NB4 (cell line): Measurements from ENCODE around the gene TSPAN15.
"Not testable (repeated sequence)": the region's sequence is repeated elsewhere in the genome, so short reads cannot be mapped to it uniquely, and the experiment has no call there.

Source experiments
- DNase-seq: peaks from one replicate; pipeline ENCODE4 v3.0.0; 2010; ENCODE audit warnings: low read depth
- H3K4me3 ChIP-seq: one replicate; pipeline ENCODE4 v1.5.1; 2011; ENCODE audit warnings: mild to moderate bottlenecking, low read depth, low read length, moderate library complexity
- CTCF ChIP-seq: IDR thresholded peaks from one replicate; pipeline ENCODE4 v1.5.1; 2012; ENCODE audit warnings: low read depth, low read length
- MYC ChIP-seq: IDR thresholded peaks from 2 replicates; pipeline ENCODE4 v1.6.1; 2011; ENCODE audit warnings: low read depth, low read length
- POLR2A ChIP-seq: IDR thresholded peaks from 2 replicates; pipeline ENCODE4 v1.6.1; 2011; ENCODE audit warnings: mild to moderate bottlenecking; ENCODE audit not compliant: insufficient read length; ENCODE audit errors: extremely low read depth
- TF ChIP-seq, protein P1 (sequence below): IDR thresholded peaks from 2 replicates; pipeline ENCODE4 v1.6.1; 2011; ENCODE audit warnings: low read depth, low read length

The TSPAN15 gene

DNA sequence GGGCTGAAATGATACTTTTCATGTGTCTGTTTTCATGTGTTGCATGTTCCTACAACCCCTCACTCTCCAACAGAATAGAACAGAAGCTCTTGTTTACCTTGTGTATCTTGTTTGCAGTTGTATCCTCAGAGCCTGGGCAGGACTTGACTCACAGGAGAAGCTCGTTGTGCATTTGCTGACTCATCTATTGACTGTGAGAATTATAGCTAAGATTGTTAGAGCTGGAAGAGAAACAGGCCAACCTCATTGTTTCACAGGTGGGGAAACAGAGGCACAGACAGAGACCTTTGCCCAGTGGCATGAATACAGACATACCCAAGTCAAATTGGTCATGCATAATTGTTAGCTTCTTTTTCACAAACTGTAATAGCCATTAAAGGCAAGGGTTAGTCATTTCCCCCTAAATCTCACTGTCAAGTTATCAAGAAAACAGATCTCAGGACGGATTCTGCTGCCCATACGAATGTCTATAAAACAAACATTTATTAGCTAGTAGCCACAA, 4.6 kb upstream of the TSPAN15 start:
- TF ChIP-seq MYC (no peak), POLR2A (no peak), CTCF (no peak)
- TF ChIP-seq, protein P1, sequence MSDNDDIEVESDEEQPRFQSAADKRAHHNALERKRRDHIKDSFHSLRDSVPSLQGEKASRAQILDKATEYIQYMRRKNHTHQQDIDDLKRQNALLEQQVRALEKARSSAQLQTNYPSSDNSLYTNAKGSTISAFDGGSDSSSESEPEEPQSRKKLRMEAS = no peak
- H3K4me3 ChIP-seq = no peak overlapping the region
- DNase-seq = peak; percentile 32

GRCh38 chr10:69449841-69450240, 1.4 kb upstream of the TSPAN15 start:
- H3K4me3 ChIP-seq = no peak overlapping the region
- DNase-seq = peak; percentile 71
- peak; percentile 70 for TF ChIP-seq CTCF
- no peak for TF ChIP-seq POLR2A

DNA sequence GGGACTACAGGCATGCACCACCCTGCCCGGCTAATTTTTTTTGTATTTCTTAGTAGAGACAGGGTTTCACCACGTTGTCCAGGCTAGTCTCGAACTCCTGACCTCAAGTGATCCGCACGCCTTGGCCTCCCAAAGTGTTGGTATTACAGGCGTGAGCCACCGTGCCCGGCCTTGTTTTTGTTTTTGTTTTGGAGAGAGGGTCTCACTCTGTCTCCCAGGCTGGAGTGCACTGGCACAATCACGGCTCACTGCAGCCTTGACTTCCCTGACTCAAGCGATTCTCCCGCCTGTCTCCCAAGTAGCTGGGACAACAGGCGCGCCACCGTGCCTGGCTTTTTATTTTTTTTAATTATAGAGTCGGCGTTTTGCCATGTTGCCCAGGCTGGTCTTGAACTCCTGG, 870 bp upstream of the TSPAN15 start:
- H3K4me3 ChIP-seq, DNase-seq: not testable (repeated sequence)

DNA sequence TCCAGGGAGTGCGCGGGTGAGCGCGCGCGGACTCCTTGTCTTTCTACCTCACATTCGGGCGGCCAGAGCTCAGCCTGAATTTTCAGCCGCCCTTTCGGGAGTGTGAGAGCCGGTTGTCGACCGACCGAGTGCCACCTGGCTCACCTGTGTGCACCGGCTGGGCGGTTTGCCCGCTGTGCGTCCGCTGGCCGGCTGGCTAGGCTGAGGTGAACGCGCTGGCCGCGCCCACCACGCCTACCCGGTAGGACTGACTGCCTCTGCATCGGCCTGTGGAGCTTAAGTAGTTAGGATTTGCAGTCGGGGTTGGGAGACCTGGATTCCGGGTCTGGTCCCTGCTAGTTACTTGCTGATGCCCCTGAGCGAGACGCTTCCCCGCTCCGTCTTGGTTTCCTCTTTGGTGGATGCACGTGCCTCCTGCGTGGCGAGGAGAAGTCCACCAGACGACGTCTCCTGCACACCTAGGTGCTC, 553 bp downstream of the TSPAN15 start:
- H3K4me3 ChIP-seq = no peak overlapping the region
- DNase-seq = no peak
- TF ChIP-seq POLR2A (no peak), CTCF (no peak), MYC (no peak)
- TF ChIP-seq, protein P1 = no peak

DNA sequence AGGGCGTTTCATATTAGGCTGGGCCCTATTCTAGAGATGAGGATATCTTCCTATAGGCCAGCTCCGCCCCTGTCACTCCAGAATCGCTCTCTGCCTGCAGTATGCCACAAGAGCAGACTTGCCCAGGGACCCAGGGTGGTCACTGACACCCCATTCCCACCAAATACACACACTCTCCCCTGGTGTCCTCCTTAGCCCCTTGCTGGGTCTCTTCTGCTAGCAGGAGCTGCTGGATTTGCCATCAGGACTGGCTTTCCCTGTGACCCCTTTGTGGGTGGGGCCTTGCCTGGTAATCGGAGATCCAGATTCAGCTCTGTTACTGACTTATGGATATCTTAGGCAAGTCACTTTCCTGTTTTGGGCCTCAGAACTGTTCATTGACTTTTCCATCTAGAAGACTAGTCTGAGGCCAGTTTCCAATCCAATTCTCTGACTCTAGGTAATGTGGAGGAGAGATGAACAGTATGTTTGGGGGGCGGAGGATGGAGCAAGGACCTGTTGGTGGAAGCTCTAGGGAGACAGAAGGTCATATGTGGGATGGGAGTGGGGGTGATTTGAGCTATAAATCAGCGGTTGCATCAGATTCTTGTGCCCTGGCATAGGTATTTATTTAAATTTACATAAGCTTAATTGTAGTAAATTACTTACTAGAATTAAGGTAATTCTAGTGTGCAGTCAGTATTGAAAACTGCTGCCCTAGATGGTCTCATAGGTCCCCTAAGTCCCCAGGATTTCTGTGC, 1.6 kb downstream of the TSPAN15 start:
- no peak overlapping the region for H3K4me3 ChIP-seq
- no peak for DNase-seq
- TF ChIP-seq MYC = no peak
- no peak for TF ChIP-seq CTCF
- TF ChIP-seq, protein P1 = no peak
- TF ChIP-seq POLR2A = no peak

- TF ChIP-seq POLR2A (no peak), MYC (no peak), CTCF (no peak)
- TF ChIP-seq, protein P1 = no peak
- H3K4me3 ChIP-seq = no peak overlapping the region
- DNase-seq = no peak
Observed at GRCh38 chr10:69453795-69454194, 2.5 kb downstream of the TSPAN15 start.
